Cerebellar cortex (tissue), 1 donor: ENCODE data around the gene CDHR2.
"Not testable (repeated sequence)": the region's sequence is repeated elsewhere in the genome, so short reads cannot be mapped to it uniquely, and the experiment has no call there.

ENCODE experiments used
- DNase-seq: peaks from one replicate; pipeline ENCODE4 v3.0.0-alpha.2; 2015; ENCODE audit warnings: low spot score

The CDHR2 gene

DNA sequence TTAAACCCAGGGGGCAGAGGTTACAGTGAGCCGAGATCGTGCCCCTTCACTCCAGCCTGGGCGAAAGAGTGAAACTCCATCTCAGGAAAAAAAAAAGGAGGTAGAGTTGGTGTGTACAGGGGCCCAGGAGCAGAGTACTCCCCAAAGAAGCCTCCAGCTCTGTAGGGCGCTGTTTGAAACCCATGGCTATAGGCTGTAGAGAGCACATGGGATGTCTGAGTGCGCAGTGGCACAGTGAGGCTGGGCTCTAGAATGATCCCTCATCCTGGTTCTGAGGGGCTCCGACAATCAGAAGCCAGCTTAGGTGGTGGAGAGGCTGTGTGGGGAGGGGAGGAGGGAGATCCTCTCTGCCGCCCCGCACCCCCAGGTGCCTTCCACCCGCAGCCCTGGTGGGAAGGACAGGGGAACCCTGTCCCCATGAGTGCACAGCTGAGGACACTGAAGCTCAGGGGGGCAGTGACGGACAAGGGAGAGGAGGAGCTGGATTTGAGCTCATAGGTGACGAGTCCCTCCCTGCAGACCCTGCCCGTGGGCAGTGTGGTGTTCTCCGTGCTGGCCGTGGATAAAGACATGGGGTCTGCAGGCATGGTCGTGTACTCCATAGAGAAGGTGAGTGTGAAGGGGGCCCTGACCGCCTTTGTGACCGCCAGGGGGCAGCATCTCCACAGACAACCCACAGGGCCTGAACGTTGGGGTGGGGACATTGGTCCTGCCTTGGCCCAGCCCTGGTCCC, 24.6 kb downstream of the CDHR2 start:
- peak; percentile 77 for DNase-seq

DNA sequence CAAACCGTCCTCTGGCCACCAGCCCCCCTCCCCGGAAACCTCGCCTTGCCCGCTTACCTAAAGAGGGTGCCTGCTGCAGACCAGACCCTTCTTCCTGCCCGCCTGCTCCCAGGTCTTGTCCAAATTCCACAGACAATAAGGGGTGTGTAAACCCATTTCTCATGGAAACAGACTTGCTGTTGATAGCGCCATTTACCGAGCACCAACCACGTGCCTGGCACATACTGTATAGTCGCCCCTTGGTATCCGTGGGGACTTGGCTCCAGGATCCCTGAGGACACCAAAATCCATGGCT, 25.1 kb downstream of the CDHR2 start:
- no peak for DNase-seq

DNA sequence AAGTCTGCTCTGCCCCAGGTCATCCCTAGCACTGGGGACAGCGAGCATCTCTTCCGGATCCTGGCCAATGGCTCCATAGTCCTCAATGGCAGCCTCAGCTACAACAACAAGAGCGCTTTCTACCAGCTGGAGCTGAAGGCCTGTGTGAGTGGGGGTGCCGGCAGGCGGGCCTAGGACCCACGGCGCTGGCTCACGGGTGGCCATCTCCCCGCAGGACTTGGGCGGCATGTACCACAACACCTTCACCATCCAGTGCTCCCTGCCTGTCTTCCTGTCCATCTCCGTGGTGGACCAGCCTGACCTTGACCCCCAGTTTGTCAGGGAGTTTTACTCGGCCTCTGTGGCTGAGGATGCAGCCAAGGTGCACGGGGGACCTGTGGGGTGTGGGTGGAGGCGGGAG, 25.9 kb downstream of the CDHR2 start:
- no peak for DNase-seq

DNA sequence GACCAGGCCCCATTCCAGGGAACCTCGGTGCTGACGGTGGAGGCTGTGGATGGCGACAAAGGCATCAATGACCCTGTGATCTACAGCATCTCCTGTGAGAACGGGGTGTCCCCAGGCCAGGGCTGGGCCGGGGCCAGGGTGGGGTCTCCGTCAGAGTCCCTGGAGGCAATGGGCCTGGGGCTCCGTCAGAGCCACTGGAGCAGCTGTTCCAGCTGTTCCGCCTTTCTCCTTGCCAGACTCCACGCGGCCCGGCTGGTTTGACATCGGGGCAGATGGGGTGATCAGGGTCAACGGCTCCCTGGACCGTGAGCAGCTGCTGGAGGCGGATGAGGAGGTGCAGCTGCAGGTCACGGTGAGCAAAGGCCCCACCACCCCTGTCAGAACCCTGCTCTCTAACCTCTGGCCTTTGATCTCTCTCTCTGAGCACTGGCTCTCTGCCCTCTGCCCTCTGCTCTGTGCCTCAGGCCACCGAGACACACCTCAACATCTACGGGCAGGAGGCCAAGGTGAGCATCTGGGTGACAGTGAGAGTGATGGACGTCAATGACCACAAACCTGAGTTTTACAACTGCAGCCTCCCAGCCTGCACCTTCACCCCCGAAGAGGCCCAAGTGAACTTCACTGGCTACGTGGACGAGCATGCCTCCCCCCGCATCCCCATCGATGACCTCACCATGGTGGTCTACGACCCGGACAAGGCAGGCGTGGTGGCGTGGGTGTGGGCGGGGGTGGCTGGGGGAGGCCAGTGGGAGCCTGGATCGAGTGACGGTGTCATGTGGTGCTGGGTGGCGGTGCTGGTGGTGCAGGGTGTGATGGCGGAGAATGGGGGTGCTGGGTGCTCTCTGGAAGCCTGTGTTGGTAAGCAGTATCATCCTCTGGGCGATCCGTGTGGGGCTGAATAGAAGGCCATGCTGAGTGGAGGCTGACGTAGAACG, 26.6 kb downstream of the CDHR2 start:
- no peak for DNase-seq

DNA sequence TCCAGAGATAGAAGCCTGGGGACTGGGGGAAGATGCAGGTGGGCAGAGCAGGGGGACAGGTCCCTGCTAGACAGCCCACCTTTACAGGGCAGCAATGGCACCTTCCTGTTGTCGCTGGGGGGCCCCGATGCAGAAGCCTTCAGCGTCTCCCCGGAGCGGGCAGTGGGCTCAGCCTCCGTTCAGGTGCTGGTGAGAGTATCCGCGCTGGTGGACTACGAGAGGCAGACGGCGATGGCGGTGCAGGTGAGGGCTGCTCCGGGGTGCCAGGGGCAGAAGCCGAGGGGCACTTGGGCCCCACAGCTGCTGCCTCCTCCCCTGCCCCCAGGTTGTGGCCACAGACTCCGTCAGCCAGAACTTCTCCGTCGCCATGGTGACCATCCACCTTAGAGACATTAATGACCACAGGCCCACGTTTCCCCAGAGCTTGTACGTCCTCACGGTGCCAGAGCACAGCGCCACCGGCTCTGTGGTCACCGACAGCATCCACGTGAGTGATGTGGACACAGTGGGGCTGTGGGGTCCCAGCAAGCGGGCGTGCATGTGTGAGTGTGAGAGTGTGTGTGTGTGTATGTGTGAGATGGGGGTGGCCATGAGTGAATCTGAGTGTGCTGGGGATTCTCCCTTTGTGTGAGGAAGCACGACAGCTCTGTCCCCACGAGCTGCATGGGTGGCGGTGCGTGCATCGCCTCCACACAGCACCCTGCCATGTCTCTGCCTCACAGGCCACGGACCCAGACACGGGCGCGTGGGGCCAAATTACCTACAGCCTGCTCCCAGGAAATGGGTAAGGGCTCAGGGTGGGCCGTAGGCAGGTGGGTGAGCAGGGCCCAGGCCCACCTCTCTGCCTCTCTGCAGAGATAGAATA, 28.4 kb downstream of the CDHR2 start:
- no peak for DNase-seq

DNA sequence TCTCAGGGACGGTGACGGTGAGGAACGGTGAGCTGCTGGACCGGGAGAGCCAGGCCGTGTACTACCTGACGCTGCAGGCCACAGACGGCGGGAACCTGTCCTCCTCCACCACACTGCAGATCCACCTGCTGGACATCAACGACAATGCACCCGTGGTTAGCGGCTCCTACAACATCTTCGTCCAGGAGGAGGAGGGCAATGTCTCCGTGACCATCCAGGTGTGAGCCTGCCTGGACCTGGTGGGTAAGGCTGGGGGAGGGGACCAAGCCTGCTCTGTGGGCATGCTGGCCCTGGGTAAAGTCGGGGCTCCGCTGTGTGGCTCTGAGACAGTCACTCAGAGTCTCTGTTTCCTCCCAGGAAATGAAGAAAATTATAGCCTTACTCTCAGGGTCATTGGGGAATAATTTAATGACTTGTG, 29.3 kb downstream of the CDHR2 start:
- DNase-seq, result peak; percentile 86

DNA sequence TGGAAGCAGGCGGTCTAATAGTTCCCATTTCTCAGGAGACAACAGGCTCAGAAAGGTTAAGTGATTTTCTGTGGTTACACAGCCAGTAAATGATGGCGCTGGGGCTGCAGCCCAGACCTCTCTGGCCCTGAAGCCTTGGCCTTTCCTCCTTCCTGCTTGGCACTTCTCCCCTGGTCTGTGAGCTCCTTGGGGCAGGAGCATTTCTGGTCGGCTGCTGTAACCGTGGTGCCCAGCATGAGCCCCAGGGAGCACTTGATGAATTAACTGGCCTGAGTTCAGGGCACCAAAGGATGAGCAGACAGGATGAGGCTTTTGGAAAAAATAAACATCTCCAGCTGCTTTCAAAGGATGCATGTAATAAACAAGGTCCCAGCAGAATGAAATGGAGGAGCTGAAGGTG, 30.2 kb downstream of the CDHR2 start:
- no peak for DNase-seq

DNA sequence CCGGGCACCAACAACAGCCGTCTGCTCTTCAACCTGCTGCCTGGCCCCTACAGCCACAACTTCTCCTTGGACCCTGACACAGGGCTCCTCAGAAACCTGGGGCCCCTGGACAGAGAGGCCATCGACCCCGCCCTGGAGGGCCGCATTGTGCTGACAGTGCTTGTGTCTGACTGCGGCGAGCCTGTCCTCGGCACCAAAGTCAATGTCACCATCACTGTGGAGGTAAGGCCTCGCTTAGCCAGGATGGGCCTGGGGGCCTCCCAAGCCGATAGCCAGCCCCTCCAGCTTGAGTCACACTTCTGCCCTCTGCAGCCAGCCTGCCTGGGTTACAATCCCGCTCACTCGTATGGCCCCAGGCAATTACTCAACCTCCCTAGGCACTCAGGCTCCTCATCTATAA, 32.2 kb downstream of the CDHR2 start:
- no peak for DNase-seq

DNA sequence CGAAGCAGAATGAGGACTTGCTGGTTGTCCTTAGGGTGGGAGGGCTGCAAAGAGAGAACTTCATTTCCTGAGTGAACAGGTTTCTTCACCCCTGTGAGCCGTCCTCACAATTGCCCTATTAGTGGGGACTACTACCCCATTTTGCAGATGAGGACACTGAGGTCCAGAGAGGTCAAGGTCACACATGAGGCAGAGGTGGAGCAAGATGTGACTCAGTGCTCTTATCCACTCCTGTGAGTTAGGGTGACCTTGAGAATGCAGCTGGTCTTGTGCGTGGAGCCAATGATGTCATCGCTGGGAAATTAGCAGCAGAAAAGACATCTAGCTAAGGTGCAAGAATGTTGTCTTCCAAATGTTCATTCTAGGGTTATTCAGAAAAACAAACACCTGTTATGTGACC, 33.9 kb downstream of the CDHR2 start:
- DNase-seq, result no peak

DNA sequence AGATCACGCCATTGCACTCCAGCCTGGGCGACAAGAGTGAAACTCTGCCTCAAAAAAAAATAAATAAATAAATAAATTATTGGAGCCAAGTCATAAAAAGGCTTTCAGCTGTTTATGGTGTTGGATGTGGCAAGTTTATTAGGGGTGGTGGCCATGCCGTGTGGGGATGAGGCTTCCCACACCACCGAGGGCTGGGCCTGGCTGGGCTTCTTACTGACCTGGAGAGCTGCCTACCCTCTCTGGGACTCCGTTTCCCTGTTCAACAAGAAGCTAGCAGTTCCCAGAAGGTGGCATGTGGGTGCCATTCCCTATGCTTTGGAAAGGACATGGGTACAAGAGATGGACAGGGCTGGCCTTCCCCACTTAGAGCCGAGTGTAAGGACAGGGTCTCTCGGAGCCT, 38.3 kb downstream of the CDHR2 start:
- no peak for DNase-seq

DNA sequence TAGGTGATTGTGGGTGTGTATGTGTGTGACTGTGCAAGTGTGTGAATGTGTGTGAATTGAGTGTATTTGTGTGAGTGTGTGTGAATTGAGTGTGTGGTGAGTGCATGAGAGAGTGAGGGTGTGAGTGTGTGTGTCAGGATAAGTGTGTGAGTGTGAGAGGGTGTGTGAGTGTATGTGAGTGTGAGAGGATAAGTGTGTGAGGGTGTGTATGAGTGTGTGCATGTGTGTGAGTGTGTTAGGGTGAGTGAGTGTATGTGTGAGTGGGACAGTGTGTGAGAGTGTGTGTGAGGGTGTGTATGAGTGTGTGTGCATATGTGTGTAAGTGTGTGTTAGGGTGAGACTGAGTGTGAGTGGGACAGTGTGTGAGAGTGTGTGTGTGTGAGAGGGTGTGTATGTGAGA, 39.2 kb downstream of the CDHR2 start:
- no peak for DNase-seq

DNA sequence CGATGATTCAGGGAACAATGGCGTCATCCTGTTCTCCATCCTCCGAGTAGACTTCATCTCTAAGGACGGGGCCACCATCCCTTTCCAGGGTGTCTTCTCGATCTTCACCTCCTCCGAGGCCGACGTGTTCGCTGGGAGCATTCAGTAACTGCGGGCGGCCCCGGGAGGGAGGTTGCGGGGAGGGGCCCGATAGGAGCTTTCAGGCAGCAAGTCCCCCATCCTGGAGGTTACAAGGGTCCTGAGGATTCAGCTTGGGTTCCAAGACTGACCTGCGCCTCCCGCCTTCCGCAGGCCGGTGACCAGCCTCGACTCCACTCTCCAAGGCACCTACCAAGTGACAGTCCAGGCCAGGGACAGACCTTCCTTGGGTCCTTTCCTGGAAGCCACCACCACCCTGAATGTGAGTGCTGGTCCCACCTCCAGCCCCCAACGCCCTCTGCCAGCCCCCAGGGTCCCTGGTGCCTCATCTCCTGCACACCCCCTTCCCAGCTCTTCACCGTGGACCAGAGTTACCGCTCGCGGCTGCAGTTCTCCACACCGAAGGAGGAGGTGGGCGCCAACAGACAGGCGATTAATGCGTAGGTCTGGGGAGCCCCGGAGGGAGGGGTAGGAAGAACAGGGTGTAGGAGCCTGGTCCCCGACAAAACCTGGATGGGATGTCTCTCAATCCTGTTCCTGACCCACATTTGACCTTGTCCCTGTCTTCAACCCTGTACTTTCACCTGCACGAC, 40.1 kb downstream of the CDHR2 start:
- DNase-seq, result no peak

DNA sequence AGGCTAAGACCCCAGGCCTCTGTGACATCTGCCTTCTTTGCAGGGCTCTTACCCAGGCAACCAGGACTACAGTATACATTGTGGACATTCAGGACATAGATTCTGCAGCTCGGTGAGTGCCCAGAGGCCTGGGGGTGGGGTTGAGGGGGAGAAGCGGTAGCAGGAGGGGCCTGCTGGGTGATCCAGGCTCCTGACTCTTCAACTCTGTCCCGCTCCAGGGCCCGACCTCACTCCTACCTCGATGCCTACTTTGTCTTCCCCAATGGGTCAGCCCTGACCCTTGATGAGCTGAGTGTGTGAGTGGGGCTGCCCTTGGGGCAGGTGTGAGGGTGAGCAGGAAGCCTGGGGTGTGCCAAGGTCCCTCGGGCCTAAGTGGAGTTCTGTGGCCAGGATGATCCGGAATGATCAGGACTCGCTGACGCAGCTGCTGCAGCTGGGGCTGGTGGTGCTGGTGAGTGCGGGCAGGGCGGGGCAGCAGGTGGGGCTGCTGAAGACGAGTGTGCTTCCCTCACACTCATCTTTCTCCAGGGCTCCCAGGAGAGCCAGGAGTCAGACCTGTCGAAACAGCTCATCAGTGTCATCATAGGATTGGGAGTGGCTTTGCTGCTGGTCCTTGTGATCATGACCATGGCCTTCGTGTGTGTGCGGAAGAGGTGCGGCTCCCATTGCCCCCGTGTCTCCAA, 41.0 kb downstream of the CDHR2 start:
- DNase-seq, result no peak

DNA sequence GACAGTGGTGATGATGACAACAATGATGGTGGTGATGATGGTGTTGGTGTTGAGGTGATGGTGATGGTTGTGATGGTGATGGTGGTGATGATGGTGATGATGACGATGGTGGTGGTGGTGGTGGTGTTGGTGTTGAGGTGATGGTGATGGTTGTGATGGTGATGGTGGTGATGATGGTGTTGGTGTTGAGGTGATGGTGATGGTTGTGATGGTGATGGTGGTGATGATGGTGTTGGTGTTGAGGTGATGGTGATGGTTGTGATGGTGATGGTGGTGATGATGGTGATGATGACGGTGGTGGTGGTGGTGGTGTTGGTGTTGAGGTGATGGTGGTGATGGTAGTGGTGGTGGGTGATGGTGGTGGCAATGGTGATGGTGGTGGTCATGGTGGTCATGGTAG, 42.5 kb downstream of the CDHR2 start:
- not testable (repeated sequence) for DNase-seq

DNA sequence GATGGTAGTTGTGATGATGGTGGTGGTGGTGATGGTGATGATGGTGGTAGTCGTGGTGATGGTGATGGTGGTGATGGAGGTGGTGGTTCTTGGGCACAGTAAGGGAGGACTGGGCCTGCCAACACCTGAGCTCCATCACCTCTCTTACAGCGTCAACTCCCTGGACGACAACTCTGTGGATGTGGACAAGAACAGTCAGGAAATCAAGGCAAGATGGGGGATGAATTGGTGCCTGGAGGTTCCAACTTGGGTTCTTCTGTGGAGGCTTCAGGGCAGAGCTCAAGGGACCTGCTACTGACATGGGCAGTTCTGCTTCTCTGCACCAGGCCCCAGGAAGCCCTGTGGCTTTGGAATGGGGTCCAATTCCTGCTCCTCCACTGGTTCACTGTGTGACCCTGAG, 43.4 kb downstream of the CDHR2 start:
- DNase-seq, result no peak

DNA sequence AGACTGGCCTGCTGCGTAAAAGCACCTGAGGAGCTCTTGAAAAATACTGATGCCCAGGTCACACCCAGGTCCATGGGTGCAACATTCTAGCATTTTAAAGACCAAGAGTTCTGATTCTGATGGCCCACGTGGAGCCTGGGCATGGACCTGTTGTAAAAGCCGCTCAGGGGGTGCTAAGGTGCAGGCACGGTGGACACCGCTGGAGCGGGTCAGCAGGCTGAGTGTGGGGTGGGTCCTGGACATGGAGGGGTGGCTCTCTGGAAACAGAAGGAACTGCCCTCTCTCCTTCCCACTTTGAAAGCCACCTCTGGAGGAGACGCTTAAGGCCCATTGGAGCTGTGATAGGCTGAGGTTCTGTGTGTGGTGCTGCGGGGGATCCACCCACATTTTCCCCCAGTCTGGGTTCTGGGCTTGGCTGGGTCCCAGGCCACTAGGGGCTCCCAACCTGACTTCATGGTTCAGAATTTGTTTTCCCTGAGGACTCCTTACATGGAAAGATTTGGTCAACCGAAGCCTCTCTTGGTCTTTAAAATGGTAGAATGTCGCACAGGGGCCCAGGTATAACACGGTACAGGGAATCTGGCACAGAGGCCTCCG, 44.2 kb downstream of the CDHR2 start:
- DNase-seq, result no peak

DNA sequence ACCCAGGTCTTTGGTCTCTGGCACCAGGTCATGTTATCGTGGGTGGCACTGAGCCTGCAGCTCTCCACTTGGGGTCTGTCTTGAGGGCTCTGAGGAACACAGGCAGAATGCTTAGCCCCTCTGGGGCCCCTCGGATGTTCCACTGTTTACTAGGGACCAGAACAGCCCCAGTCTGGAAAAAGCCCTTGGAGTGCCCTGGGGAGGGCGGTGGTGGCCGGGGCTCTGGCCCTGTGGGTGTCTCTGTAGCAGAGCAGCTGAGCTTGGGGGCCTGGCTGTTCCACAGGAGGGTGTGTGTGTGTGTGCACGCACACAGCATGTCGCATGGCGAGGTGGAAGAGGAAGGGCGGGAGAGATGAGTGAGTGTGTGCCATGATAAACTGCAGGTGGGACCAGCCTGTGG, 45.4 kb downstream of the CDHR2 start:
- DNase-seq, result no peak

DNA sequence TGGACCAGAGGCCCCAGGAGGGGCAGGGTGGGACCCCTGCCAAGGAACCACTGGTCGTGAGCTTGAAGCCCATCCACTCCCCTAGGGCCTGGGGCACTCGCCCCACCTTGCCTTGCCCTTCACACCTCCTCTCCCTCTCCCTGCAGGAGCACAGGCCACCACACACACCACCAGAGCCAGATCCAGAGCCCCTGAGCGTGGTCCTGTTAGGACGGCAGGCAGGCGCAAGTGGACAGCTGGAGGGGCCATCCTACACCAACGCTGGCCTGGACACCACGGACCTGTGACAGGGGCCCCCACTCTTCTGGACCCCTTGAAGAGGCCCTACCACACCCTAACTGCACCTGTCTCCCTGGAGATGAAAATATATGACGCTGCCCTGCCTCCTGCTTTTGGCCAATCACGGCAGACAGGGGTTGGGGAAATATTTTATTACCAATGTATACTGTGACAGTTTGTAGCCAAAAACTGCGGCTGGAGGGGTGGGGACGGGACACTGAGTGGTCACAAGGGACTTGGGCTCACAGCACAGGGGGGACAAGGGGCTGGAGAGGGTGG, 46.3 kb downstream of the CDHR2 start:
- no peak for DNase-seq

DNA sequence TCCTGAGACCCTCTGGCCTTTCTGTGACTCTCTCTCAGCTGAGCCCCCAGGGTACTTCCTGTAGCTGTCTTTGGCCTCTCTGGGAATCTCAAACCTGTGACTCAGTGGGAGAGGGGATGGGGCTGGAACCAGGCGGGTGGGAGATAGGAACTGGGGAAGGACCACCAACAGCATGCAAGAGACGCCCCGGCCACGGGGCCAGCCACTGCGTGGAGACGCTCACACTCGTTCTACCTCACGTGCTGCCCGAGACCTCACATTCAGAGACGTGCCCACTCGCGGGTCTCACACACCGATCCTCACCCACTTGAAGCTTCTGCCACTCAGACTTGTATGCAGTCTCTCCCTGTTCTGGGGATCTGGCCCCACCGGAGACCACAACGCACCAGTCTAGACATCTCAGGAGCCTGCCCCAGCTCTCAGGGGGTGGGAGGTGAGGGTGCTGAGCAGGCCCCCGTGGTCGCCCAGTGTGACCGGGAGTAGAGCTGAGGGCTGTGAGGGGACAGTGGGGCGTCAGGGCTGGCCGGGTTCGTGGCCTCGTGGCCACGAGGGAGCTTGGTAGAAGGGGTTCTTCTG, 47.0 kb downstream of the CDHR2 start:
- DNase-seq, result no peak

DNA sequence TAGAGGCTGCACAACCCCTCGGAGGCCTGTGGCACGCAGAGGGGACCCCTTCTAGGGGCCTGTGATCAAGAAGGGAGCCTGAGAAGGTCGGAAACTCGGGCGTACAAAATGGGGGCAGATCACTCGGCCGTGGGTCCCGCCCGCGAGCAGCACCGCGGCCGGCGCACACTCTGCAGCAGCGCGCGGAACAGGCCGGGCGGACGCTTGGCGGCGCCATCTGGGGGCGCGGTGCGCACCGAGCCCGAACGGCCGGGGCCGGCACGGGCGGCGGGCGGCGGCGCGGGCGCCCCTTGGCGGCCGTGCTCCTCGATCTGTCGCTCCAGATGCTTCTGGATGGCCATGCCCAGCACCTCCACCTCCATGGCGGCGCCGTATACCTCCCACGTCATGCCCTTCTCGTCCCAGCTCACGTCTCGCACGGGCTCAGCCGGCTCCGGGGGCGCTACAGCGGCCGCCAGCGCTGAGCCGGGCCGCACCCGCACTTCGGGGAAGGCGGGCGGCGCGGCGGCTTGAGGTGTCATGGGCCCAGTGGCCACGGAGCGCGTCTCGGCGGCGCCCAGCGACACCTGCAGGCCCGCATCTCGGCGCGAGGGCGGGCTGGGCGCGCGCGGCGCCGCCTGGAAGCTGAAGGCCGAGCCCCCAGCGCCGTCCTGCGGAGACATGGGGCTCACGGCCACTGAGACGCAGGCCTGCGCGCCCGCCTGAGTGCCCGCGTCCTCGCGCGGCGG, 47.7 kb downstream of the CDHR2 start:
- no peak for DNase-seq
